IMR-90 (cell line): ENCODE results near the gene MEIS3. TPM values are rescaled to one million over a fixed set of nuclear protein-coding genes. Genes with fewer than 3 reads are reported as not detected.
A peak's percentile ranks its signal among the peaks of the same experiment; 100 is the strongest.

Experiments used
- ATAC-seq: fragments of 200-7000 bp; cut with Tn5 transposase; 2 replicates; pipeline ENCODE4 v1.9.1; 2020; ENCODE audit warnings: low read depth, mild to moderate bottlenecking, moderate library complexity
- BruUV-seq: library from RNA; stranded (reverse); fragments of 400-500 nt; replicated peaks from 2 replicates; lab custom pipeline; 2021; lab: Mats Ljungman, UMichigan
- CTCF ChIA-PET: fragments of 300-600 bp; formaldehyde crosslinking; extraction: SDS; loops from one replicate; lab custom pipeline; 2021; ENCODE audit warnings: antibody characterized with exemption; lab: Yijun Ruan, JAX
- POLR2A ChIA-PET: fragments of 300-600 bp; sonication (Branson Sonifier 250); formaldehyde crosslinking; loops from one replicate; lab custom pipeline; 2022; ENCODE audit warnings: antibody characterized with exemption; ENCODE audit not compliant: unreplicated experiment; lab: Charles Lee
- DNase-seq: peaks from one replicate; pipeline ENCODE4 v3.0.0; 2013
- H2AFZ ChIP-seq: replicated peaks from 2 replicates; pipeline ENCODE3; 2013; ENCODE audit warnings: low read length, mild to moderate bottlenecking; ENCODE audit not compliant: poor library complexity
- H2AK5ac ChIP-seq: 2 replicates; pipeline ENCODE4 v1.6.1; 2013; ENCODE audit warnings: low read depth, low read length, inconsistent platforms
- H2AK9ac ChIP-seq: replicated peaks from 2 replicates; pipeline ENCODE3; 2013; ENCODE audit warnings: mild to moderate bottlenecking, low read depth, low read length, moderate library complexity; ENCODE audit not compliant: poor library complexity
- H2BK120ac ChIP-seq: 2 replicates; pipeline ENCODE4 v1.6.1; 2013; ENCODE audit warnings: low read depth, low read length, inconsistent platforms
- H2BK15ac ChIP-seq: 3 replicates; pipeline ENCODE4 v1.6.1; 2013; ENCODE audit warnings: low read depth, low read length, inconsistent platforms
- H2BK20ac ChIP-seq: 2 replicates; pipeline ENCODE4 v1.6.1; 2013; ENCODE audit warnings: low read depth, mild to moderate bottlenecking, inconsistent platforms, low read length, moderate library complexity
- H2BK5ac ChIP-seq: 2 replicates; pipeline ENCODE4 v1.6.1; 2013; ENCODE audit warnings: mild to moderate bottlenecking, low read depth, low read length, inconsistent platforms; ENCODE audit not compliant: poor library complexity, severe bottlenecking
- H3K14ac ChIP-seq: replicated peaks from 2 replicates; pipeline ENCODE4 v1.6.1; 2013; ENCODE audit warnings: low read depth, low read length, inconsistent platforms
- H3K18ac ChIP-seq: 2 replicates; pipeline ENCODE4 v1.6.1; 2013; ENCODE audit warnings: low read depth, low read length, control low read depth
- H3K23ac ChIP-seq: 2 replicates; pipeline ENCODE4 v1.6.1; 2013; ENCODE audit warnings: low read depth, low read length, inconsistent platforms
- H3K27ac ChIP-seq: 2 replicates; pipeline ENCODE4 v1.5.1; 2013; ENCODE audit warnings: mild to moderate bottlenecking, control low read depth, low read length; ENCODE audit not compliant: insufficient read depth
- H3K27me3 ChIP-seq: 2 replicates; pipeline ENCODE4 v1.6.1; 2013; ENCODE audit warnings: low read length; ENCODE audit not compliant: control insufficient read depth, insufficient read depth
- H3K36me3 ChIP-seq: 2 replicates; pipeline ENCODE4 v1.6.1; 2013; ENCODE audit warnings: low read length, mixed read lengths; ENCODE audit not compliant: control insufficient read depth, insufficient read depth
- H3K4ac ChIP-seq: 2 replicates; pipeline ENCODE4 v1.6.1; 2013; ENCODE audit warnings: low read depth, low read length, inconsistent platforms
- H3K4me1 ChIP-seq: 2 replicates; pipeline ENCODE4 v1.6.1; 2013; ENCODE audit warnings: low read length, mixed read lengths; ENCODE audit not compliant: control insufficient read depth, insufficient read depth
- H3K4me2 ChIP-seq: 2 replicates; pipeline ENCODE4 v1.6.1; 2013; ENCODE audit warnings: low read depth, mild to moderate bottlenecking, control low read depth, low read length, moderate library complexity
- H3K4me3 ChIP-seq: 2 replicates; pipeline ENCODE4 v1.5.1; 2013; ENCODE audit warnings: low read depth, mild to moderate bottlenecking, control low read depth, low read length, moderate library complexity; ENCODE audit not compliant: insufficient read depth
- H3K56ac ChIP-seq: 2 replicates; pipeline ENCODE4 v1.6.1; 2013; ENCODE audit warnings: low read length, inconsistent platforms; ENCODE audit not compliant: insufficient read depth; ENCODE audit errors: extremely low read depth
- H3K79me1 ChIP-seq, 2 experiments: 2 replicates each; pipeline ENCODE4 v1.6.1; 2013; ENCODE audit warnings: low read length in 2 of 2, inconsistent platforms in 1 of 2, low read depth in 1 of 2
- H3K9ac ChIP-seq: 2 replicates; pipeline ENCODE4 v1.6.1; 2013; ENCODE audit warnings: low read depth, low read length, control low read depth
- H3K9me1 ChIP-seq: 2 replicates; pipeline ENCODE4 v1.6.1; 2013; ENCODE audit warnings: low read length, inconsistent platforms; ENCODE audit not compliant: insufficient read depth
- H3K9me3 ChIP-seq: 2 replicates; pipeline ENCODE4 v1.6.1; 2013; ENCODE audit warnings: low read length; ENCODE audit not compliant: control insufficient read depth, insufficient read depth
- H4K20me1 ChIP-seq: 2 replicates; pipeline ENCODE4 v1.6.1; 2013; ENCODE audit warnings: low read length, inconsistent platforms; ENCODE audit not compliant: insufficient read depth
- H4K5ac ChIP-seq: 2 replicates; pipeline ENCODE4 v1.6.1; 2013; ENCODE audit warnings: mild to moderate bottlenecking, low read depth, low read length, control low read depth
- H4K8ac ChIP-seq, 2 experiments: 2 replicates each; pipeline ENCODE4 v1.6.1; 2013; ENCODE audit warnings: low read depth in 2 of 2, low read length in 2 of 2, control low read depth in 1 of 2, inconsistent platforms in 1 of 2
- H4K91ac ChIP-seq: 2 replicates; pipeline ENCODE4 v1.6.1; 2013; ENCODE audit warnings: low read depth, low read length, inconsistent platforms; ENCODE audit not compliant: insufficient read depth
- BHLHE40 ChIP-seq: fragments of 150-350 bp; IDR thresholded peaks from 2 replicates; pipeline ENCODE4 v1.6.1; 2016; ENCODE audit warnings: mild to moderate bottlenecking, low read depth, low read length
- CEBPB ChIP-seq: IDR thresholded peaks from 2 replicates; pipeline ENCODE4 v1.6.1; 2012; ENCODE audit warnings: low read depth, low read length, improper control_type of control experiment
- CHD1 ChIP-seq: IDR thresholded peaks from 2 replicates; pipeline ENCODE4 v1.6.1; 2012; ENCODE audit warnings: low read depth, low read length, improper control_type of control experiment
- CTCF ChIP-seq: conservative IDR thresholded peaks from 2 replicates; pipeline ENCODE4 v1.5.1; 2012; ENCODE audit warnings: mild to moderate bottlenecking, low read depth, low read length, improper control_type of control experiment
- FOS ChIP-seq: fragments of 150-350 bp; IDR thresholded peaks from 2 replicates; pipeline ENCODE4 v1.6.1; 2016; ENCODE audit warnings: low read depth, low read length
- MAZ ChIP-seq: IDR thresholded peaks from 2 replicates; pipeline ENCODE4 v1.6.1; 2012; ENCODE audit warnings: low read depth, mild to moderate bottlenecking, low read length, improper control_type of control experiment, moderate library complexity, borderline replicate concordance
- MXI1 ChIP-seq: IDR thresholded peaks from 2 replicates; pipeline ENCODE4 v1.6.1; 2012; ENCODE audit warnings: low read depth, mild to moderate bottlenecking, low read length, moderate library complexity, borderline replicate concordance
- NFE2L2 ChIP-seq: fragments of 150-350 bp; IDR thresholded peaks from 2 replicates; pipeline ENCODE4 v1.6.1; 2016; ENCODE audit warnings: low read depth, mild to moderate bottlenecking, low read length
- POLR2A ChIP-seq: IDR thresholded peaks from 2 replicates; pipeline ENCODE4 v1.6.1; 2012; ENCODE audit warnings: mild to moderate bottlenecking, low read depth, low read length
- RAD21 ChIP-seq: IDR thresholded peaks from 2 replicates; pipeline ENCODE4 v1.6.1; 2012; ENCODE audit warnings: low read length, improper control_type of control experiment
- RCOR1 ChIP-seq: IDR thresholded peaks from 2 replicates; pipeline ENCODE4 v1.6.1; 2012; ENCODE audit warnings: mild to moderate bottlenecking, low read length, improper control_type of control experiment; ENCODE audit not compliant: insufficient replicate concordance
- RFX5 ChIP-seq: IDR thresholded peaks from 2 replicates; pipeline ENCODE4 v1.8.0; 2012; ENCODE audit warnings: low read depth, mild to moderate bottlenecking, low read length, moderate library complexity
- SMC3 ChIP-seq: fragments of 150-350 bp; IDR thresholded peaks from 2 replicates; pipeline ENCODE4 v1.6.1; 2016; ENCODE audit warnings: low read depth, mild to moderate bottlenecking, antibody characterized with exemption, low read length, moderate library complexity
- WGBS, 2 experiments: methylation state at CpG; one replicate each; pipeline versions ENCODE4 v1.1.5 to v1.1.7; 2013; ENCODE audit warnings: missing lambda C conversion rate in 2 of 2; ENCODE audit not compliant: insufficient read length in 1 of 2; ENCODE audit errors: extremely low coverage in 2 of 2; 5-methylcytosine and 5-hydroxymethylcytosine counted together
- dilution Hi-C: fragments of 300-500 bp; cut with HindIII; formaldehyde crosslinking; loops from one replicate; pipeline ENCODE4 v1.14.3; 2018; ENCODE audit warnings: low sequenced_read_pairs; ENCODE audit not compliant: unreplicated experiment
- in situ Hi-C: fragments of 300-500 bp; cut with MboI; formaldehyde crosslinking; loops from 3 replicates; pipeline ENCODE4 v1.14.3; 2019; ENCODE audit warnings: low sequenced_read_pairs, inconsistent platforms, mixed read lengths
- intact Hi-C: fragments of 100-400 bp; cut with micrococcal nuclease; formaldehyde crosslinking; loops from 2 replicates; pipeline ENCODE4 v1.10.0; 2022
- polyA plus RNA-seq, 3 experiments: library from polyadenylated mRNA; depleted of rRNA; stranded (reverse); fragments of >200 nt; gene quantifications; 2 replicates each; pipeline ENCODE4 v1.2.3, GENCODE V29; 2012; ENCODE audit warnings: low replicate concordance in 1 of 3
- total RNA-seq: library from RNA; depleted of rRNA; stranded (reverse); fragments of >200 nt; gene quantifications from 2 replicates; pipeline ENCODE4 v1.2.3, GENCODE V29; 2012

MEIS3 gene
- total and polyA plus RNA-seq, 2 of the 4 experiments (the other 2 are of a cell fraction) = 32.4 to 33.0 TPM

GRCh38 chr19:47430041-47430802 is 10.9 kb upstream of the MEIS3 start (continued):
- TF ChIP-seq MXI1 (no peak), FOS (no peak), NFE2L2 (no peak)

- Histone ChIP-seq H3K4me2 (no peak overlapping the region), H2BK5ac (no peak overlapping the region), H2AK9ac (peak overlapping the region; percentile 52), H2BK120ac (no peak overlapping the region), H3K27me3 (peaks cover 3% of the 10 kb centered on the region; the same call in 1 of the 2 replicates), H4K20me1 (peaks cover 8% of the 10 kb centered on the region), H3K18ac (no peak overlapping the region), H2AFZ (peak overlapping the region; percentile 43), H4K91ac (no peak overlapping the region), H2BK15ac (no peak overlapping the region), H3K9ac (no peak overlapping the region), H3K9me3 (no peaks in the 10 kb centered on the region), H3K56ac (no peak overlapping the region), H3K4me3 (no peak overlapping the region), H3K4me1 (peaks cover 3% of the 10 kb centered on the region; the same call in 1 of the 2 replicates), H3K14ac (no peak overlapping the region), H4K8ac (no peak overlapping the region), H2AK5ac (peak overlapping the region; percentile 44; the same call in 1 of the 2 replicates), H2BK20ac (no peak overlapping the region), H3K79me1 (no peaks in the 10 kb centered on the region), H3K36me3 (no peaks in the 10 kb centered on the region), H3K27ac (no peak overlapping the region), H3K4ac (no peak overlapping the region), H3K23ac (no peak overlapping the region), H4K5ac (no peak overlapping the region), H3K9me1 (peaks cover 11% of the 10 kb centered on the region; the same call in 1 of the 2 replicates)
- dilution Hi-C loops (no loop called here), intact Hi-C loops (loop anchor here (5.0 kb wide), 1 partner anchor 168 kb away; no protein-coding TSS in a partner anchor), in situ Hi-C loops (no loop called here)
- 17% methylated on average over 2 of the region's 20 CpGs; no CpG with 5 or more reads in 1 of the 2 experiments for WGBS, 2 experiments
- ATAC-seq (no peak), DNase-seq (no peak)
- CTCF ChIA-PET = interaction anchor here (1.7 kb wide), 1 partner anchor 8 kb away, joined by 10 read pairs; no protein-coding TSS in a partner anchor
- POLR2A ChIA-PET = interaction anchor here (0.5 to 0.6 kb wide), 2 partner anchors 111 to 1445 kb away, joined by 3 to 4 read pairs; no protein-coding TSS in a partner anchor
- no peak for TF ChIP-seq CEBPB
- no peak for TF ChIP-seq MXI1
- TF ChIP-seq FOS = no peak
- no peak for TF ChIP-seq RCOR1
- no peak for TF ChIP-seq CTCF
- TF ChIP-seq MAZ = no peak
- no peak for TF ChIP-seq RAD21
- TF ChIP-seq SMC3 = no peak
- TF ChIP-seq RFX5 = no peak
- no peak for TF ChIP-seq BHLHE40
- TF ChIP-seq CHD1 = no peak
- TF ChIP-seq POLR2A = no peak
- BruUV-seq = no TSS peak
Observed at GRCh38 chr19:47429140-47429793, 9.9 kb upstream of the MEIS3 start.
